ENCODE data around the gene SPARCL1.

Gene SPARCL1

GRCh38 chr4:87540146-87541058 is 11.2 kb upstream of the SPARCL1 start:
- no peak for DNase-seq

DNA sequence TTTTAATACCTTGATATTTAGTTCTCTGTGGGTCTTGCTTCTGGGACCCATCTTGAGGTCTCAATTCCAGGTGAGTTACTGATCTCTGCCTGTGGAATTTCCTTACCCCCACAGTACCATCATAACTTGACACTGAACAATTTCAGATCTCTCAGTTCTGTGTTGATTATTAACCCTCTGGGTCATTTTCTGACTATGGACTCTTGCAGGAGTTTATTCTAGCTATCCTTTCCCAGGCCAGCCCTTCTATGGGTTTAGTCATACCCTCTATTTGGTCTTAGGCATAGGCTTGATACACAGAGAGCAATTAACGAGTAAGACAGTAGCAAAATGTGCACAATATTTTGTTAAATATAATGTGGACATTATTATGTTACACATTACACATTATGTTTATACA is 3.7 kb upstream of the SPARCL1 start:
- no peak for DNase-seq

DNA sequence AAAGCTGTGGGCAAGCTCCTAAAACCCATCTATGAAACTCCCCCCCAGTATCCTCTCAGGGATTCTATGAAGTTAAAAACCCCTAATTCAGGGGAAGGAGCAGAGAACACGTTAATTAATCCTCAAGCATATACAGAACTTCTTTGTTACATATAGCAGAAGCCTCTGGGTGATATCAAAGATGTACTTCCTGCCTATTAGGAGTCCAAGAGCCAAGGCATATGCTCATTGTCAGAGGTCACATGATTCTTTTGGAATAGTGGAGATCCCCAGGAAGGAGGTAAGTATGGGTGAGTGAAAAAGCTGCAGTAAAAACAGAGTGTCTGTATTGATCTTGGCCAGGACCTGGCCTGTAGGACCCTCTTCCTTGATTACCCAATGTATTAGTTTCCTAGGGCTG is 2.9 kb upstream of the SPARCL1 start:
- DNase-seq = no peak

DNA sequence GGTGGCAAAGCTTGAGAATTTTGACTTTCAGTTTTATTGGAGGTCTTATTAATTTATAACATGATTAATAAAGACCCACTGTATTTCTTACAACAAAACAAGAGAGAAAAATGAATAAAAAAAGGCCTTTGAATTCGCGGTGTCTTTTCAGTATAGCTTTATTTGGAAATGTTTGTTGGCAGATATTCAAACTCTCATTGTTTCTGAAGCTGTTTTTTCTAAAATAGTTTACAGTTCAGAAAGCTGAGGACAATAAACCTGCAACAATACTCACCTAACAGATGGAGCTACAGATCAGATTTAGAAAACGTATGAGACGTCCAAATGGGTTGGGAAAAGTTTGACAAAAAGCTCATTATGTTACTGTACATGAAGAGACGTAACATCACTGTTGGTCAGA is 2.4 kb upstream of the SPARCL1 start:
- no peak for DNase-seq

DNA sequence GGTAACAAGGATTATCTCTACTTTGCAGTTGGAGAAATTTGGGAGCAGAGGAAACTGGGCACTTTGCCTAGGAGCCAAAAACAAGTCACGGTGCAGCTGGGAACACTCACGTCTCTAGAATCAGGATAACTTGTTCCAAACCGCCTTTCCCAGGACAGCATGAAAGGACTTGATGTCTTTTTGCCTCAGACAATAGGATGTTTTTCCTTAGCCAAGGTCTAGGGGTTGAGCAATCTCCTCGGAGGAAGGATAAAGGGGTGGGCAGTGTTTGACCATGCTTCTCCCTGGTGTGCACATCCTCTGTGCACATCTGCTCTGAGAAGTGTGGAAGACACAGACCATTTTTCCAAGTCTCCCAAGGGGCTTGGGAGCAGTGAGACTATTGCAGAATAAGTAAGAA is 1.7 kb upstream of the SPARCL1 start:
- DNase-seq = no peak

DNA sequence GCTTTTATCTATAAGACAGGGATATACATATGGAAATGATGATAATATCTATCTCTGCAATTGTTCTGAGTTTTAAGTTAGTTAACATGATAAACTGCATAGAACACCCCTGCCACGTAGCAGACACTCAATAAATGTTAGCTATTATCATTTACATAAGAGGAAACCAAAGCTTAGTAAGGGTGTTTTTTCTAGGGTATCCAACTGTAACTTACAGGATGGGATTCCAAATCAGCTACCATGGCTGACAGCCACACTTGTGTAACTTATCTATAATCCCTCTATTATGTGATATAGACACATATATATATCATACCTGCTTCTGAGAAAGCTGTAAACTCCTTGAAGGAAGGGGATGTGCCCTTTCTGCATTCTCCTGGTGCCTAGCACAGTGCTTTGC is 1.1 kb upstream of the SPARCL1 start:
- DNase-seq = no peak

- no peak for DNase-seq
Measured at GRCh38 chr4:87527431-87528220, 1.6 kb downstream of the SPARCL1 start.

- DNase-seq = no peak
Measured at GRCh38 chr4:87525636-87526295, 3.4 kb downstream of the SPARCL1 start.

DNA sequence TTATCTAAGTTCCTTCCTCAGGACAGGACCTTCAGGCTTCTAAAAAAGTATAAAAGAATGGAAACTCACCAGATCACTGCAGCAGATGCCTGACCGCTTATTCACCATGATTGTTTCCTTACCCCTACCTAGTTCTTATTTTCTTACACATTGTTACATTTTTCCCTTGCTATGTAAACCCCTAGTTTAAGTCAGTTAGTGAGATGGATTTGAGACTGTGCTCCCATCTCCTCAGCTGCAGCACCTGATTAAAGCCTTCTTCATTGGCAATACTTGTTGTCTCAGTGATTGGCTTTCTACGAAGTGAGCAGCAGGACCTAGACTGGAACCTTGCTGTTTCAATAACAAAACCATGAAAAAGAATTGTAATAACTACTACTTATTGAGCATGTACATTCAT is 4.7 kb downstream of the SPARCL1 start:
- no peak for DNase-seq

- DNase-seq = no peak
Measured at GRCh38 chr4:87523307-87523706, 5.9 kb downstream of the SPARCL1 start.

DNA sequence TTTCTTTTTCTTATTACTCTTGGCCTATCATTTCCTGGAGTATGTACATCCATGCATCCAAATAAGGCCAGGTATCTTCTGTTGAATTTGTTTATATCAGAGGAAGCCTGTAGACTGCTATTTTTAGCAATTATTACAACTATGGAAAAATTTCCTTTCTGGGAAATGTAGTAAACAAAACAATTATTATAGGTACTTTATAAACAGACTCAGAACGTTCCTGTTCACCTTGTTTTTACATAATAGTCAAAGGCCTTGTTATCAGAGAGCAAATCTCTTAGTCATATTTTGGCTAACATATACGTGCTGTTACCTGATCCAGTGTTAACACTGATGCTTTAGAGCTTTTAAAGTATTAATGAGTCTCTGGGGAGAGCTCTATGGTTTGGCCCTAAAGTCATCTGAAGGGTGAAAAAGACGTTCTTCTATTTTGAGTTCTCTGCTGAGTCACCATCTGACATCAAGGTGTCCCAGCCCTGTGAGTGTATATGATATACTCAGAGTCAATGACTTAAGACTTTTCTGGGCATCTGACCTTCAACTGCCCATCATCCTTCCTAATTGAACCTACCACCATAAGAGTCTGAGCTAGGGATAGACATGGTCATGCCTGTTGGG is 7.3 kb downstream of the SPARCL1 start:
- DNase-seq = no peak

GRCh38 chr4:87521319-87521718 is 7.9 kb downstream of the SPARCL1 start:
- no peak for DNase-seq

DNA sequence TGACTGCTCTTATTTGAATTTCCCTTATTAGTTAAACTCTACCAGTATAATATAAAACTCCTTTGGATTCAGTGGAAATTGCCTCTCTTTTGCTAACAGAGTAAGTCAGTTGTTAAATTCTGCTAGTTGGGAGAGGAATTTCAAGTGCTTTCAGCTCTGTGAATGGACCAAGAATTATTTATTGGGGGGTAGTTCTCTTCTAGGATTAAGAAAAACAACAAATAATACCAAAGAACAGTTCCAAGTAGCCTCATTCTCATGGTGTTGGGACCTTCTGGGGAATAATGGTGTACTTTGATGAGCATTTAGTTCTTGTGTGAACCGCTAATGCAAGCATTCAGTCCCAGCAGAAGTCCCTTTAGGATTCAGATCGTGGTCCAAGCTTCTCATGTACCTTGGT is 11.6 kb downstream of the SPARCL1 start:
- no peak for DNase-seq

- DNase-seq = no peak
Measured at GRCh38 chr4:87516683-87517082, 12.5 kb downstream of the SPARCL1 start.

GRCh38 chr4:87512400-87512799 is 16.8 kb downstream of the SPARCL1 start:
- DNase-seq = no peak

- no peak for DNase-seq
Measured at GRCh38 chr4:87511500-87511899, 17.7 kb downstream of the SPARCL1 start.

DNA sequence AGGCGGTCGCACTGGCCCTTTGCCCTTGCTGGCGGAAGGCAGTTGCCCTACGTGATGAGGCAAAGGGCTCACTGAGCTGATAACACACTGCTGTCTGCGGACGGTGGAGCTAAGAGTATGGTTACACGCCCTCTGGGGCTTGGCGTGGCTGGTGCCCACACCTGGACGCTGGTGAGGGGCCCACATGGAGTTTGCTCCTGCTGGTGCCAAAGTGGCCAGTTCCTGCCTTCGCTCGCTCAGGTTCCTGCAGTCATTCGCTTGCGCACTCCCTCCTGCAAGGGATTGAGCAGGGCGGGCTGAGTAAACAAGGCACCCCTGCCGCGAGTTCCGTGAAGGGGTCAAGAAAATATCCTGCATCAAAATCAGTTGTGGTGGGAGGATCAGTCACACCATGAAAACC is 18.4 kb downstream of the SPARCL1 start:
- no peak for DNase-seq

DNA sequence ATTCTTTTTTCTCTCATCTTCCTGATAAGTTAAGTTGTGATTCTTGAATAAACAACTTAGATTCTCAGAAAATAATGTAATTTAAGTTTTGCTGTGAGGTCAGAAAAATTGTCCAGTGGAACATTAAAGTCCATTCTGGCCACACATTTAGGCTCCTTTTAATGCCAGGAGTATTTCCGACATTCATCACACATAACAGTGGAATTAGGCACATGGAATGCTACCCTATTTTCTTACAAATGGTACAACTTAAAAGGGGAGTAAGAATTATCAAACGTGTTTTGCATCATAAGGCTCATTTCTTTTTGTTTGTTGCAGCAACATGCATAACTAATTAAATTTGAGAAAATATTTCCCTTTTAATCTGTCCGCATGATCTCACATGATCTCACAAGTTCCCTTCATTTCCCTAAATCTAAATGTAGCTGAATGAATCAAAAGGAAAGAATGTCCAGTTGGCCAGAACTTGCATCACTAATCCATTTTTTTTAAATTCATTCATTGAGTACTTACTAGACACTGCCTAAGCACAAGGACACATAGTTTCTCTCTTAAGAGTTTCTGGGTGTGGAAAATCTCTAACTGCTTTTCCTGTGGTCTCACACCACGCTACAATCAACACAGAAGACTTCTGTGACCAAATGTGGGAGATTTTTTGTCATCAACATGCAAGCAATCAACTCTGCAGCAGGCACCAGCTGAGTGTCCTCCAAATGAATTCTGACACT is 22.0 kb downstream of the SPARCL1 start:
- DNase-seq = no peak

GRCh38 chr4:87505862-87506261 is 23.3 kb downstream of the SPARCL1 start:
- no peak for DNase-seq

DNA sequence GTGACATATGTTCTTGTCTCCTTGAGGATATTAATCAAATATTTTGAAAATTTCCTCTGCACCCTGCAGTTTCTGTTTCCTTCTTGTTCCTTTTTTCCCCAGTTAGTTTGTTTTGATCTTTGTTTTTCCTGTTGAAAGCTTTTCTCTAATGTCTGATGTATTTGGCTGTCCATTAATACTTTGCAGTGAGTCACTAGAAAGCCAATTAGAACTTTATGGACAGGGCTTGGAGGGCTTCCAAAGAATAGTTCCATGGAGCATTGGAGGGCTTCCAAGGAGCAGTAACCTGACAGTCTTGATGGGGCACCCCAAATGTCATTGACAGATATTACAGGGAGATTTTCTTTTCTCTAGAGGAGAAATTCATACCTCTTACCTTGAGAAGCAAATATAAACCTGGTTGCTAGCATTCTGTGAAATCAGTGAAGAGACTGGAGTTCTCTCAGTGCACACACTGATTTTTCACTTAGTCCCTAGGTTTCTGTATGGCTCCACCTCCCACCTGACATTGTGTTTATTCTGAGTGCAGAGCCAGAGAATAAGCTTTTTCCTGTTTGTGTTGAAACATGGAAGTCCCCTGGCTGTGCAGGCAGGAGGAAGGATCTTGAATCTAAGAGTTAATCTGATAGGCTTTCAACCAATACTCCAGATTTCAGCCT is 26.5 kb downstream of the SPARCL1 start:
- no peak for DNase-seq

DNA sequence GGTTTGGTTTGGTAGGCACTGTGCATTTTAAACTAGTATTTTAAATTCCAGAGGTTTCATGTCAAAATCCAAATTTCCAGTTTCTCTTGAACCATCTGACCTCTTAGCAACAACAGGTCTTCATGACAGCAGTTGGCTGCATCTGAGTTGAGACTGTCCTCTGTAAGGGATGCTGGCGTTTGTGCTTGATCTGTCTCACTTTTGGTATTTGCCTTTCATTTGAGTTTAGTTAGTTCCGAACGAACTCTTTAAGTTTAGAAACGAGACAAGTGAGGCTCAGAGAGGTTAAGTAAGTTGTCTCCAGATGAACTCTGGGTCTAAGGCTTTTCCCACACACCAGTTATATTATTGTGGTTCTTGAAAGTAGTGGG is 29.1 kb downstream of the SPARCL1 start:
- DNase-seq = no peak

Data from SW 1271 (cell line).